DND-41 (cell line): ENCODE results near the gene ZNRF1.

ENCODE experiments used
- EZH2 ChIP-seq: IDR thresholded peaks from 3 replicates; pipeline ENCODE4 v1.6.1; 2012; ENCODE audit warnings: borderline replicate concordance, low read depth, mild to moderate bottlenecking, moderate library complexity, low read length, inconsistent platforms; ENCODE audit not compliant: severe bottlenecking
- TF ChIP-seq, protein P1 (sequence below): IDR thresholded peaks from 2 replicates; pipeline ENCODE4 v1.5.1; 2012; ENCODE audit warnings: borderline replicate concordance, low read length, moderate library complexity, mild to moderate bottlenecking; ENCODE audit not compliant: poor library complexity, severe bottlenecking; ENCODE audit errors: extremely low read depth

DNA sequence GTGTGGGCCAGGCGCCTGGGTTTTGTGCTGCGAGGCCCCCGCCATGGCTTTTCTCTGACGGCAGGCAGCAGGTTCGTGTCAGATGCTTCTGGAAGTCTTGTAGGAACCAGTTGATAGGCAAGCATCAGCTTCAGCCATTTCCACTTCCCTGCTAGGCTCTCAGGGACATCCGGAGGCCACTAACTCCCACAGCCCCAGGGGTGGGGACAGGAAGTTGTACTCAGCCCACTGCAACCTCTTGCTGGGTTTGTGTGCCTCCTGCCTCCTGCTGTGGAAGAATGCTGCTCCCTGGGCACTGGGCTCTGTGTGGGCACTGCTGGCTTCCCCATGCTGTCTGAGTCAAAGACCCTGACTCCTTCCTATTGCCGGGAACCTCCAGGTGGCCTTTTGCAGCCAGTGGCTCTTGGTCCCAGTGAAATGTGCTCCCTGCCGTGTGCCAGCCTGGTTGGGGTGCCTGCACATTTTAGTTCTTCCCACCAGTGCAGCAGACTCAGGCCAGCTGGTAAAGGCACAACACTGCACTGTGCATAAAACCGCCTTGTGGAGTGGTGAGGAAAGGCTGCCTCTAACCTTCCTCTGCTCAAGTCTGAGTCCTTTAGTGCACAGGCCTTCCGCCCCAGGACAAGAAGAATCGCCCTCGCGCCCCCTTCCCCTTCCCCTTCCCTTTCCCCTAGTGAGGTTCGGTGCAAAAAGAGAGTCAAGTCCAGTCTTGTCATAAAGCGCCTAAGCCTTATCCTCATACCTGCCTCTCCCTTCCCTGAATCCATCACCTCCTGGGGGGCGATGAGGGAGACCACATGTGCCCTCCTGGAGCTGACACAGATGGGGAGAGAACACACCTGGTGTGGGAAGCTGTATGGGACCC, 101.1 kb downstream of the ZNRF1 start:
- TF ChIP-seq EZH2: no peak
- TF ChIP-seq, protein P1, sequence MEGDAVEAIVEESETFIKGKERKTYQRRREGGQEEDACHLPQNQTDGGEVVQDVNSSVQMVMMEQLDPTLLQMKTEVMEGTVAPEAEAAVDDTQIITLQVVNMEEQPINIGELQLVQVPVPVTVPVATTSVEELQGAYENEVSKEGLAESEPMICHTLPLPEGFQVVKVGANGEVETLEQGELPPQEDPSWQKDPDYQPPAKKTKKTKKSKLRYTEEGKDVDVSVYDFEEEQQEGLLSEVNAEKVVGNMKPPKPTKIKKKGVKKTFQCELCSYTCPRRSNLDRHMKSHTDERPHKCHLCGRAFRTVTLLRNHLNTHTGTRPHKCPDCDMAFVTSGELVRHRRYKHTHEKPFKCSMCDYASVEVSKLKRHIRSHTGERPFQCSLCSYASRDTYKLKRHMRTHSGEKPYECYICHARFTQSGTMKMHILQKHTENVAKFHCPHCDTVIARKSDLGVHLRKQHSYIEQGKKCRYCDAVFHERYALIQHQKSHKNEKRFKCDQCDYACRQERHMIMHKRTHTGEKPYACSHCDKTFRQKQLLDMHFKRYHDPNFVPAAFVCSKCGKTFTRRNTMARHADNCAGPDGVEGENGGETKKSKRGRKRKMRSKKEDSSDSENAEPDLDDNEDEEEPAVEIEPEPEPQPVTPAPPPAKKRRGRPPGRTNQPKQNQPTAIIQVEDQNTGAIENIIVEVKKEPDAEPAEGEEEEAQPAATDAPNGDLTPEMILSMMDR: peak; percentile 46
